Fibroblast of lung (primary cell): ENCODE measurements around the gene ERMP1. TPM values are rescaled to one million over a fixed set of nuclear protein-coding genes. Genes with fewer than 3 reads are reported as not detected.

Experiments used
- DNase-seq, 2 donors: peaks; one replicate each; pipeline versions ENCODE4 v3.0.0 to v3.0.0-alpha.2; 2010; ENCODE audit warnings: low read depth in 2 of 2
- H2AFZ ChIP-seq: 2 replicates; pipeline ENCODE4 v1.5.1; 2012; ENCODE audit warnings: low read length, control low read depth, inconsistent platforms
- H3K27ac ChIP-seq: 2 replicates; pipeline ENCODE4 v1.5.1; 2011; ENCODE audit warnings: low read length, control low read depth; ENCODE audit not compliant: insufficient read depth
- H3K27me3 ChIP-seq: 2 replicates; pipeline ENCODE4 v1.5.1; 2011; ENCODE audit warnings: mild to moderate bottlenecking, low read length; ENCODE audit not compliant: control insufficient read depth, insufficient read depth
- H3K36me3 ChIP-seq: 2 replicates; pipeline ENCODE4 v1.5.1; 2011; ENCODE audit warnings: low read length; ENCODE audit not compliant: control insufficient read depth, insufficient read depth
- H3K4me1 ChIP-seq: 2 replicates; pipeline ENCODE4 v1.5.1; 2011; ENCODE audit warnings: low read length; ENCODE audit not compliant: control insufficient read depth, insufficient read depth; ENCODE audit errors: extremely low read depth
- H3K4me2 ChIP-seq: 2 replicates; pipeline ENCODE4 v1.5.1; 2011; ENCODE audit warnings: low read length, control low read depth; ENCODE audit not compliant: insufficient read depth; ENCODE audit errors: extremely low read depth
- H3K4me3 ChIP-seq, 4 experiments: fragments of 200-600 bp in 1 of 4; sonication (generic) in 1 of 4; replicated peaks in 1 of 4; 2 replicates each; pipeline ENCODE4 v1.5.1; 2011 to 2016; ENCODE audit warnings: low read length in 4 of 4, low read depth in 3 of 4, mild to moderate bottlenecking in 3 of 4, control low read depth in 2 of 4, inconsistent platforms in 1 of 4, mixed read lengths in 1 of 4; ENCODE audit not compliant: insufficient read depth in 1 of 4; ENCODE audit errors: control extremely low read depth in 1 of 4
- H3K79me2 ChIP-seq: 2 replicates; pipeline ENCODE4 v1.5.1; 2012; ENCODE audit warnings: mild to moderate bottlenecking, low read length, inconsistent platforms; ENCODE audit not compliant: control insufficient read depth, insufficient read depth
- H3K9ac ChIP-seq: 2 replicates; pipeline ENCODE4 v1.5.1; 2011; ENCODE audit warnings: mild to moderate bottlenecking, low read length, control low read depth; ENCODE audit not compliant: insufficient read depth
- H3K9me3 ChIP-seq: 2 replicates; pipeline ENCODE4 v1.5.1; 2012; ENCODE audit warnings: low read depth, low read length; ENCODE audit not compliant: control insufficient read depth, insufficient read depth
- H4K20me1 ChIP-seq: 2 replicates; pipeline ENCODE4 v1.5.1; 2011; ENCODE audit warnings: low read length; ENCODE audit not compliant: control insufficient read depth, insufficient read depth; ENCODE audit errors: extremely low read depth
- EZH2 ChIP-seq: IDR thresholded peaks from 2 replicates; pipeline ENCODE4 v1.5.1; 2012; ENCODE audit warnings: low read length, control low read depth, mild to moderate bottlenecking; ENCODE audit errors: missing control alignments
- polyA plus RNA-seq, 2 donors: library from polyadenylated mRNA; depleted of rRNA in 1 of 2; stranded (reverse) in 1 of 2; unstranded in 1 of 2; fragments of >200 nt; gene quantifications; 2 replicates each; pipeline ENCODE4 v1.2.1, GENCODE V29; 2011 to 2012; ENCODE audit warnings: missing spikeins in 1 of 2
- total RNA-seq: library from RNA; depleted of rRNA; stranded (reverse); fragments of >200 nt; gene quantifications from 2 replicates; pipeline ENCODE4 v1.2.1, GENCODE V29; 2014
- TF ChIP-seq, protein P1 (sequence below), 2 donors: IDR thresholded peaks in 1 of 2; conservative IDR thresholded peaks in 1 of 2; 1 replicate in 1 of 2; 2 replicates in 1 of 2; pipeline ENCODE4 v1.5.1; 2011 to 2012; ENCODE audit warnings: low read length in 2 of 2, control low read depth in 1 of 2, inconsistent platforms in 1 of 2, low read depth in 1 of 2, mild to moderate bottlenecking in 1 of 2

The ERMP1 gene
- total and polyA plus RNA-seq, 2 donors (not counting 1 experiment from before 2014, with no cell fraction given) = 9.4 to 25.4 TPM

DNA sequence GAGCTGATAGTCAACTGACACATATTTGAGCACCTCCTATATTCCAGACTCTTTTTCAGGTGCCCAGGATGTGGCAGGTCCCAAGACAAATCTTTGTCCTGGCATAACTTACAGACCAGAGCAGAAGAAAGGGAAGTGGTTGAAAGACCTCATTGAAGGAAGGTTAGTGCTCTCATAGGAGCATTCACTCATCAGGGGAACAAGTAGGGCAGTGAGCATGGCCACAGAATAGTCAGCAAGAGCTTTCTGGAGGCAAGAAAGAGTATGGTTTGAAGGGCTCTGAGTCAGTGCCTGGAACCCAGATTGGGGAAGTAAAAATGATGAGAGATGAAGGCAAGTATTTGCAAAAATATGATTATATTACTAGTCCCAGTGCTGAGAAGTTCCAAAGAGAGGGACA lies 25.0 kb upstream of the ERMP1 start:
- no peak for DNase-seq
- H3K27me3 ChIP-seq = no peaks in the 10 kb centered on the region
- H3K9me3 ChIP-seq = no peaks in the 10 kb centered on the region
- H2AFZ ChIP-seq = no peak overlapping the region
- no peak overlapping the region for H3K4me2 ChIP-seq
- no peak overlapping the region for H3K9ac ChIP-seq
- H3K79me2 ChIP-seq = no peaks in the 10 kb centered on the region
- no peak overlapping the region for H3K27ac ChIP-seq
- TF ChIP-seq EZH2 = no peak
- TF ChIP-seq, protein P1, sequence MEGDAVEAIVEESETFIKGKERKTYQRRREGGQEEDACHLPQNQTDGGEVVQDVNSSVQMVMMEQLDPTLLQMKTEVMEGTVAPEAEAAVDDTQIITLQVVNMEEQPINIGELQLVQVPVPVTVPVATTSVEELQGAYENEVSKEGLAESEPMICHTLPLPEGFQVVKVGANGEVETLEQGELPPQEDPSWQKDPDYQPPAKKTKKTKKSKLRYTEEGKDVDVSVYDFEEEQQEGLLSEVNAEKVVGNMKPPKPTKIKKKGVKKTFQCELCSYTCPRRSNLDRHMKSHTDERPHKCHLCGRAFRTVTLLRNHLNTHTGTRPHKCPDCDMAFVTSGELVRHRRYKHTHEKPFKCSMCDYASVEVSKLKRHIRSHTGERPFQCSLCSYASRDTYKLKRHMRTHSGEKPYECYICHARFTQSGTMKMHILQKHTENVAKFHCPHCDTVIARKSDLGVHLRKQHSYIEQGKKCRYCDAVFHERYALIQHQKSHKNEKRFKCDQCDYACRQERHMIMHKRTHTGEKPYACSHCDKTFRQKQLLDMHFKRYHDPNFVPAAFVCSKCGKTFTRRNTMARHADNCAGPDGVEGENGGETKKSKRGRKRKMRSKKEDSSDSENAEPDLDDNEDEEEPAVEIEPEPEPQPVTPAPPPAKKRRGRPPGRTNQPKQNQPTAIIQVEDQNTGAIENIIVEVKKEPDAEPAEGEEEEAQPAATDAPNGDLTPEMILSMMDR (conservative IDR thresholded peaks at IDR 0.05 in 1 of 2, IDR thresholded peaks at IDR 0.05 in 1 of 2; ENCODE audit: low read depth in 1 of 2, low read length in 2 of 2) = no peak
- no peak overlapping the region for H3K4me3 ChIP-seq
- H4K20me1 ChIP-seq = no peaks in the 10 kb centered on the region
- H3K36me3 ChIP-seq = no peaks in the 10 kb centered on the region
- no peaks in the 10 kb centered on the region for H3K4me1 ChIP-seq

DNA sequence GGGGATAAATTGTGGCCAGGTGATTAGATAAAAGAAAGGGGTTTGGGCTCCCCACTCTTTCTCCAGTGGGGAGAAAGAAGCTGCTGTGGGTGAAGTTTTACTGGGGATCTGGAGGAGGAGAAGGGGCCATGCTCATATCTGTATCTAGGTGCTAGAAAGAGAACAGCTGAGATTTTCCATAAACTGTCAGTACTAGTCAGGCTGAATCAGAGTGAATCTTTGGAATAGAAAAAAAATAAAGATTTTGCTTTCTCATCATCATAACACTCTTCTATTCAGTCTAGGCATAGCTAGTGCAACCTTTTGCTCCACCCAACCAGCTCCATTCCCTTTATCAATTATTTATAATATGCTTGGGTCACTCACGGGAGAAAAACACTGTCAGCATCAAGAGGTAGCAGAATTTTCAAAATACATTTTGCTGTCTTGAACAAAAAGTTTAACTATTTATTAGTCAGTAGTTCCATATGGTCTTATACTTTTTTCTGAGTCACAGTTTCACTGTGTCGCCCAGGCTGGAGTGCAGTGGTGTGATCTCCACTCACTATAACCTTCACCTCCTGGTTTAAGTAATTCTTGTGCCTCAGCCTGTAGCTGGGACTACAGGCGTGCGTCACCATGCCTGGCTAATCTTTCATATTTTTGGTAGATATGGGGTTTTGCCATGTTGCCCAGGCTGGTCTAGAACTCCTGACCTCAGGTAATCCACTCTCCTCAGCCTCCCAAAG lies 21.3 kb upstream of the ERMP1 start:
- no peak for TF ChIP-seq EZH2
- TF ChIP-seq, protein P1 (conservative IDR thresholded peaks at IDR 0.05 in 1 of 2, IDR thresholded peaks at IDR 0.05 in 1 of 2; ENCODE audit: low read depth in 1 of 2, low read length in 2 of 2) = no peak
- Histone ChIP-seq H3K4me2 (no peak overlapping the region), H3K36me3 (no peaks in the 10 kb centered on the region), H3K79me2 (no peaks in the 10 kb centered on the region), H3K9ac (no peak overlapping the region), H2AFZ (no peak overlapping the region), H3K9me3 (no peaks in the 10 kb centered on the region), H3K4me3 (no peak overlapping the region), H3K27ac (no peak overlapping the region), H3K27me3 (no peaks in the 10 kb centered on the region), H3K4me1 (no peaks in the 10 kb centered on the region), H4K20me1 (no peaks in the 10 kb centered on the region)
- no peak for DNase-seq

DNA sequence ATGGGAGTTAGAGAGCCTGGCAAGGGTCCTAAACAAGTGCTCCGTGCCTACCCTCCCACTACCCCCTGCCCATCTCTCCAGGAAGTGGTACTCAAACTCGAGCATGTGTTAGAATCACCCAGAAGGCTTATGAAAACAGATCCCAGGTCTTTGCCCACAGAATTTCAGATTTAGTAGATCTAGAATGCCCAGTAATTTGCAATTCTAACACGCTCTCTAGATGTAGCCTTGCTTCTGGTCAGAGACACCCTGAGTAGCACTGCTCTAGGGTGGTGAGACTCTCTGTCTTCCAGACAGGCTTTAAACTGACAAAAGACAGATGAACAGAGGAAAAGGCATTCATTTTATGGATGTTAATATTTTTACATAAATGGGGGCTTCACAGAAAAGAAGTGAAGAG lies 20.7 kb upstream of the ERMP1 start:
- Histone ChIP-seq H3K79me2 (no peaks in the 10 kb centered on the region), H3K27ac (no peak overlapping the region), H3K9me3 (no peaks in the 10 kb centered on the region), H3K36me3 (no peaks in the 10 kb centered on the region), H3K4me3 (no peak overlapping the region), H3K27me3 (no peaks in the 10 kb centered on the region), H2AFZ (no peak overlapping the region), H4K20me1 (no peaks in the 10 kb centered on the region), H3K9ac (no peak overlapping the region), H3K4me1 (no peaks in the 10 kb centered on the region), H3K4me2 (no peak overlapping the region)
- TF ChIP-seq EZH2 = no peak
- TF ChIP-seq, protein P1 (conservative IDR thresholded peaks at IDR 0.05 in 1 of 2, IDR thresholded peaks at IDR 0.05 in 1 of 2; ENCODE audit: low read depth in 1 of 2, low read length in 2 of 2) = no peak
- no peak for DNase-seq
